ENCODE measurements around the gene DIDO1.

The DIDO1 gene

GRCh38 chr20:62835931-62836861, 90.1 kb downstream of the DIDO1 start:
- no peak for DNase-seq (ENCODE audit: low read depth in 2 of 2)

GRCh38 chr20:62834967-62835730, 91.2 kb downstream of the DIDO1 start:
- DNase-seq (ENCODE audit: low read depth in 2 of 2), result no peak

GRCh38 chr20:62832951-62833391, 93.3 kb downstream of the DIDO1 start:
- DNase-seq (ENCODE audit: low read depth in 2 of 2), result no peak

GRCh38 chr20:62832212-62832922, 93.9 kb downstream of the DIDO1 start:
- no peak for DNase-seq (ENCODE audit: low read depth in 2 of 2)

- no peak for DNase-seq (ENCODE audit: low read depth in 2 of 2)
These were observed 94.5 kb downstream of the DIDO1 start for GRCh38 chr20:62831854-62832211.

- no peak for DNase-seq (ENCODE audit: low read depth in 2 of 2)
These were observed 94.9 kb downstream of the DIDO1 start for GRCh38 chr20:62831361-62831788.

GRCh38 chr20:62830821-62831220, 95.5 kb downstream of the DIDO1 start:
- no peak for DNase-seq (ENCODE audit: low read depth in 2 of 2)

- no peak for DNase-seq (ENCODE audit: low read depth in 2 of 2)
These were observed 96.1 kb downstream of the DIDO1 start for GRCh38 chr20:62830251-62830650.

GRCh38 chr20:62829231-62830230, 96.8 kb downstream of the DIDO1 start:
- DNase-seq (ENCODE audit: low read depth in 2 of 2), result no peak

GRCh38 chr20:62828511-62829230, 97.6 kb downstream of the DIDO1 start:
- no peak for DNase-seq (ENCODE audit: low read depth in 2 of 2)

- DNase-seq (ENCODE audit: low read depth in 2 of 2), result no peak
These were observed 98.3 kb downstream of the DIDO1 start for GRCh38 chr20:62828051-62828450.

Data from stimulated activated CD8-positive, alpha-beta memory T cell treated with anti-CD3 and anti-CD28 coated beads, Interleukin-7, amount 100 ng/mL, for 1 hour (primary cell).